Mucosa of gallbladder (tissue), 1 donor: Measurements from ENCODE around the gene HS6ST1. TPM values are rescaled to one million over a fixed set of nuclear protein-coding genes. Genes with fewer than 3 reads are reported as not detected.
A peak's percentile ranks its signal among the peaks of the same experiment; 100 is the strongest.

Source experiments
- DNase-seq: peaks from one replicate; pipeline ENCODE4 v3.0.0-alpha.2; 2020; ENCODE audit warnings: low spot score
- total RNA-seq: library from RNA; stranded (reverse); gene quantifications from one replicate; pipeline ENCODE4 v1.2.1, GENCODE V29; 2021
- donor health status: DM: no; HTN: no; CAD: no.

HS6ST1 gene
- total RNA-seq, 1 donor from 2014 or later, result 90.1 TPM

- DNase-seq, result no peak
These were observed 8.5 kb downstream of the HS6ST1 start for GRCh38 chr2:128310094-128310716.

GRCh38 chr2:128309280-128310093 lies 9.2 kb downstream of the HS6ST1 start:
- peak; percentile 71 for DNase-seq

GRCh38 chr2:128308889-128309279 lies 9.8 kb downstream of the HS6ST1 start:
- no peak for DNase-seq

GRCh38 chr2:128308284-128308731 lies 10.4 kb downstream of the HS6ST1 start:
- no peak for DNase-seq

GRCh38 chr2:128307595-128307994 lies 11.1 kb downstream of the HS6ST1 start:
- DNase-seq, result no peak

GRCh38 chr2:128306931-128307460 lies 11.7 kb downstream of the HS6ST1 start:
- DNase-seq, result no peak

- peak; percentile 87 for DNase-seq
These were observed 12.4 kb downstream of the HS6ST1 start for GRCh38 chr2:128306081-128306930.

GRCh38 chr2:128305555-128306080 lies 13.1 kb downstream of the HS6ST1 start:
- DNase-seq, result no peak

- peak; percentile 73 for DNase-seq
These were observed 13.7 kb downstream of the HS6ST1 start for GRCh38 chr2:128304715-128305554.

- DNase-seq, result no peak
These were observed 14.3 kb downstream of the HS6ST1 start for GRCh38 chr2:128304330-128304714.

- no peak for DNase-seq
These were observed 14.8 kb downstream of the HS6ST1 start for GRCh38 chr2:128303911-128304310.

- no peak for DNase-seq
These were observed 15.4 kb downstream of the HS6ST1 start for GRCh38 chr2:128303095-128303791.

GRCh38 chr2:128302744-128303067 lies 16.0 kb downstream of the HS6ST1 start:
- DNase-seq, result no peak

- no peak for DNase-seq
These were observed 16.5 kb downstream of the HS6ST1 start for GRCh38 chr2:128302011-128302743.

- peak; percentile 58 for DNase-seq
These were observed 17.1 kb downstream of the HS6ST1 start for GRCh38 chr2:128301501-128301966.

GRCh38 chr2:128301021-128301420 lies 17.6 kb downstream of the HS6ST1 start:
- no peak for DNase-seq

- DNase-seq, result no peak
These were observed 18.3 kb downstream of the HS6ST1 start for GRCh38 chr2:128300151-128301020.

GRCh38 chr2:128299628-128300027 lies 19.0 kb downstream of the HS6ST1 start:
- no peak for DNase-seq
